Measurements from ENCODE around the gene BBIP1.
"Not testable (repeated sequence)": the region's sequence is repeated elsewhere in the genome, so short reads cannot be mapped to it uniquely, and the experiment has no call there.

Gene BBIP1

DNA sequence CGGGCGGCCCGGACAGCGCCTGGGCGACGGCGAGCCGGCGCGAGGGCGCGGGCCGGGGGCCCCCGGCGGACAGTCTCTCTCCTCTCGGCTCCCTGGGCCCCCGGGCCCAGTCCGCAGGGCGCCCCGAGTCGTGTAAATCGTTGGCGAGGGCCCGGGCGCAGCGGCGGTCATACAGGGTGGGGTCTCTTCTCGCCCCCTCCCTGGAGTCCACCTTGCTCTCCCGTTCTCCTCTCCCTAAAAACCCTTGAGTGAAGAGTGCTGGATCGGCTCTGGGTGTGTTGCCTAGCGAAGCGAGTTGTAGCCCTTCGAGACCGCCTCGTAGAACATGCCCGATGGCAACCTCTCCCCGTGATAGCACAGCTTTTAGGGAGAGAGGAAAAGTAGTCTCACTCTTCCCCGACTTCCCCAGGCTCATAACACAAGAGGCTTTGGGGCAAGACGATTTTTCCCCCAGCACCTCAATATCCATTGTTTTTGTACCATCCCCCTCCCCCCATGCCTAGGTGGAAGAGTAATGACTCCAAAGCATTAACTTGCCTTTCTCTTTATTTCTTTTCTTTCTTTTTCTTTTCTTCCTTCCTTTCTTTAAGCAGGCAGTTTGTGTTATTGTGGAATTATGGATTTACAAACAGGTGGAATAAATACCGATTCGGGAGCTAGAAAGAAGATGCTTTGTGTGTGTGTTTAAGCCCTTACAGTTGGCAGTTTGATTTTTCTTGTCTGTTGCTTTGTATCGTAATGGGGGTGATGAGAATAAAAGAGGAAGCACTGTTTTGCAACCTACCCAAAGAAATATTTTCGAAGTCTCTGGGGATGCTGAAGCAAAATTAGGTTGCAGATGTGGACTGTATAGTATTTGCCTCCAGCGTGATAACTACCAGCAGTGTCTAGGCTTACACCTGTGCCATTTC, 1.2 kb upstream of the BBIP1 start:
- DNase-seq = peak; percentile 62

DNA sequence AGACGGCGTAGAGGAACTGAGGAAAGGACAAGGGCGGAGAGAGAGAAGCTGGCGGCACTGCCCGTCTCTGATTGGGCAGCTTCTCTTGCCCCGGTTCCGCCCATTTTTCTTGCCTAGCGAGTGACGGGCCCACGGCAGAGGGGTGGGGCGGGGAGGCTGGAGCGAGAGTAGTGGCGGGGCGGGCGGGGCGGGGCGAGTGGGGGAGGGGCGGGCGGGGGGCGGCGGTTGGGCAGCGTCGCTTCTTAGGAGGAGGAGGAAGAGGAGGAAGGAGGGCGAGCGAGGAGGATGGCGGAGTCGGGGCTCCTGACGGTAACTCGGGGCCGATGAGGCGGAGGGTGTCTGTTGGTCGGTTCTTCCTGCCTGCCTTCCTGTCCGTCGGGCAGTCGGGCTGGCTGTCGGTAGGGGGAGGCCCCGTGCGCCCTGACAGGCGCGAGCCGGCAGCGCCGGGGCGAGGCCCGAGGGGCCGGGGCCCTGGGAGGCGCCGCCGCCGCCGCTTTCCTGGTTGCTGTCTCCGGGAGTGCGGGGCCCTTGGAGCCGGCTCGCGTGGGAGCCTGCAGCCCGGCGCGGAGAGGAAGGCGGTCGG, 460 bp upstream of the BBIP1 start, which contains the start of gene SHOC2:
TSS of gene SHOC2 (plus strand) at position 256 of the 583 bp plus-strand sequence. CDS start 44,755 bp downstream, outside the sequence.
- DNase-seq = peak; percentile 100

GRCh38 chr10:110918269-110918642, 724 bp downstream of the BBIP1 start:
- DNase-seq = peak; percentile 93

DNA sequence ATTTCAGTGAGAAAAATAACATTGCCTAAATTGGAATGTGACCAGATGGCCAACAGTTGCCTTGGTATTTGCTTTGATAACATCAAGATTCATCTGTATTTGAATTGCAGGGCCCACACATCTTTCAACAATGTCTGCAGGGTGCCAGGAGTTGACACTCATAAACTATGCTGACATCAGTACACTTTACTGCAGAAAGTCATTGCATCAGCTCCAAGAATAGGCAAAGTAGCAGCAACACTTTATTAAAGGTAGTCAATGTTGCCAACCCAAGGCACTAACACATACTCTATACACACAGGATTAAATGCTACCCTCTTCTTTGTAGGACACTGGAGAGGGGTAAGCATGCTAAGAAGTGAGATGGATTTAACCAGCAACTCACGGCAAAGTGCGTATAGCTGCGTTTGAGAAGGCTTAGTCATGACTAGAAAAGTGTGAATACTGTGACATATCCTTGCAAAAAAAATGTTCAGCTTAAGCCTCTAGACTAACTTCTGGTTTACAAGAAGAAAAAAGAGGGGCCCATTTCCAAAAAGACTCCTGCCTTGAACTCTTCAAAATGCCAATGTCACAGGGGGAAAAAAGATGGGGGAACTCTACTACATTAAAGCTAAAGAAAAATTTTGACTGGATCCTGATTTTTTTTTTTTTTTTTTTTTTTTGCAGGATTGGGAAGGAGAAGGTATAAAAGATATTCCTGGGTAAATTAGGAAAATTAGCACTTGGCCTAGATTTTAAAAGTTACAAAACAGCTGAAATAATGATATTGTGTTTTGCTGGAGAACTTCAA, 2.2 kb downstream of the BBIP1 start:
- no peak for DNase-seq

DNA sequence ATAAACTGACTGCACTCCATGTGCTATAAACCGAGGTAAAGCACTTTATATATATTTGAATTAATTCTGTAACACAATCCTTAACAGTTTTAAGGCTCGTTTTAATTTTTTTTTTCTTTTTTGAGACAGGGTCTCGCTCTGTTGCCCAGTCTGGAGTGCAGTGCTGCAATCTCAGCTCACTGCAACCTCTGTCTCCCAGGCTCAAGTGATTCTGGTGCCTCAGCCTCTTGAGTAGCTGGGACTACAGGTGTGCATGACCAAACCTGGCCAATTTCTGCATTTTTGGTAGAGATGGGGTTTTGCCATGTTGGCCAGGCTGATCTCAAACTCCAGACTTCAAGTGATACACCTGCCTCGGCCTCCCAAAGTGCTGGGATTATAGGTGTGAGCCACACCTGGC, 3.4 kb downstream of the BBIP1 start:
- DNase-seq = not testable (repeated sequence)

- DNase-seq = no peak
Measured at GRCh38 chr10:110915035-110915434, 3.9 kb downstream of the BBIP1 start.

DNA sequence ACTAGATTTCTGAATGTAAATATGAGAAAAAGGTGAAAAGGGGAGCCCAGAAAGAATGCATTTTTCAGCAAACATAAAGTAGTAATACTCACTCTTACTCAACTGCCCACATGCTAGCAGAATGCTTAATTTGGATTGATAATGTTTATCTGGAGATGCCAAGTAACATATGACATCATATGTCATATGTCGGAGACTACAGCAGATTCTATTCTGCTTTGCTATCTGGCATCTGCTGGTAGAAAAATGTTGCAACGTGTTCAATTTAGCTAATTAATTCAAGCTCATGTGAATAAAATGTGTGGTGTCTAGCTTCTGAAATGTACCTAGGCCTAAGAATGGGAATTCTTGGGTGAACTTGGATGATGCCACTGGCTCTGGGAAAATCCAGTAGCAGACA, 4.5 kb downstream of the BBIP1 start:
- DNase-seq = no peak

DNA sequence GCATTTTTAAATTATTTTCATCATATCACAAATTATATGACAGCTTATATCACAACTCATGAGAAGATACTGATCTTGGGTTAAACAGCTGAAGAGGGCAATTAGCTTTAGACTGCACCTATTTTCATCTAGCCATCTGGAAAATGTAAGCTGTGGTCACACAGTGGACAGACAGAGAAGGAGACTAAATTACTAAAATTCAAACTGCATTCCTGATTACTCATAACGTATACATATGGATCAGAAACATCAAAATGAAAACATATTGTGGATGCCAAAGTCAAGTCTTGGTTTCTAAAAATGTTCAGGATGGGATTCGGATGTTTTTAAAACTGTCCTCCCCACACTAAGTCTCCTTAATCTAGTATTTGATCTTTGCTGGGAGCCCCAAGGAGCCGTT, 6.6 kb downstream of the BBIP1 start:
- DNase-seq = no peak

DNA sequence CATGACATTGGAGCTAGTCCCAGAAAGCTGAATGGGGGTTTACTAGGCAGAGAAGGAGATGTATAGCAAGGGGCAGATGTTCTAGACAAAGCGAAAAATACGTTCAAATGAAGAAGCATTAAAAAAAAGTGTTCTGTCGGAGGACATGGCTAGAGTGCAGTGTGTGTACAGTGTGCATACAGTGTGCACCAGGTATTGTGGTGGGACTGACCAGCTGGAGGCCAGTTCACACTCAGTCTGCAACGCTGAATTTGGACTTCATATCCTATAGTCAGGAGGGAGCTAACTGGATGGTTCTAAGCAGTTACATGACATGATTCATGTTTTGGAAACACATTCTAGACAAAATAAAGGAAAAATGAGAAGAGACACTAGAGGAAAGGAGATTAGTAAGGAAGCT, 8.8 kb downstream of the BBIP1 start:
- no peak for DNase-seq

DNA sequence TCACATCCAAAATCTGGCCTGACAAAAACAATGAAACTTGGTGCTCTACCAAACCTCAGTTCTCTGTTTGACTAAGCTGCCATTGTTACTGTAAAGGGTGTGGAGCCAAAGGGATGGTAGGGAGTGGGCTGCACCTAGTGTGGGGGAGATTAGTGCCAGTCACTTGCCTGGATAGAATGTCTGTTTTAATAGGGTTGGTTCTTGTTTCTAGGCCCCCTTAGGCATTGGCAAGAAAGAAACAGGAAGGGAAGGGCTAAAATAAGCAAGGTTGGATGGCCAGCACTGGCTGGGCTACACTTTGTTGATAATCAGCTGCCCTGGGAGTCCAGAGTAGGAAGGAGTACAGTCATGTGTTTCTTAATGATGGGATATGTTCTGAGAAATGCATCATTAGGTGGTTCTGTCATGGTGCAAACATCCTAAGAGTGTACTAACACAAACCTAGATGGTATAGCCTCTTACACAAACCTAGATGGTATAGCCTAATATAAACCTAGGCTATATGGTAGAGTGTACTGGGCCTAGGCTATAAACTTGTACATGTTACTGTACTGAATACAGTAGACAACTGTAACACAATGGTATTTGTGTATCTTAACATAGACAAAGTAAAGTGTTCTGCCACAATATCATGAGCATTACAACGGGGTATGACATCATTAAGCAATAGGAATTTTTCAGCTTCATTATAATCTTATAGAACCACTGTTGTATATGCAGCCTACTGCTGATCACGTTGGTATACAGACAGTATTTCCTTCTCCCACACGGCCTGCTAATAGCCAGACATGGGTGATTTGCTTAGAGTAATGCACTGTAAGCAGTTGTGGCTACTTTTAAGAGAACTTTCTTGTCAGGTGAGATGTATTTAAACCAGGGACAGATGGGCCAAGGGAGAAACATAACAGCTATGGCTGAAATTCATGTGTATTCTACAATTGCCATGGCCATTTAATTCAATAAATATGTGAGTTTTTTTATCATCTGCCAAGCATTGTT, 15.4 kb downstream of the BBIP1 start:
- DNase-seq = no peak

DNA sequence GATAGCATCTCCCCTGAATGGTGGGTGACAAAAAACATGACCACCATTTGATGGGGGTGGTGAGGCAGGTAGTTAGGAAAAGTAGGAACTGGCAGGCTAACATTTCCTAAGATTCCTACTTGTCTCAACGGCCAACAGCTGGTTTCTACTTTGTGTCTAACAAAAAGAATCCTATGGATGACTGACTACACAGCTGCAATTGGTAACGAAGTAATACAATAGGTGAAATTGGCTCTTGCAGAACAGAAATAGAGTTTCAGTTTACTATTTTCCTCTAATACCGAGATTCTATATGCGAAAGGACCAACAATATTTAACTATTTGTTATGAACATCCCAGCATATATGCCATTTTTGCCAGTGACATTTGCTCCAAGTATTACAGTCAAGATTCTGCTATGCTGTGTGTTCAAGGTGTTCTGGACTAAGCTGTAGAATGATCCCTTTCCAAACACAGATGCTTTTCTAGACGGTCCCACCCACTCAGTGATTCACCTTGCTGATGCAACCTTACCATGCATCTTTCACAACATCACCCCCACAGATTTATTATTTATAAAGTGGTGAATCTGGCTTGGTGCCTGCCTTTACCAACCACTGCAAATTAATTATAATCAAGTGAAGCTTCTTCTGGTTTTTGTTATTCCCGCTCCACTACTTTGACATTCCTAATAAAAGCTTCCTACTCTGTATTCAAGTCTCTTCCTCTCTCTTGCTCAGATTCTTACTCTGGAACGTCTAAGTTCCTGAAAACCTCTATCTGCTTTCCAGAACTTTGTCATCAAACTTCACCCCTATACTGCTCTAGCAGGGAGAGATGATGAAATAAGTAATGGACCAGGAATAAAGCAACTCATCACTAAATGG, 16.8 kb downstream of the BBIP1 start:
- no peak for DNase-seq

GRCh38 chr10:110900983-110901382, 18.0 kb downstream of the BBIP1 start:
- no peak for DNase-seq

- no peak for DNase-seq
Measured at GRCh38 chr10:110898391-110898790, 20.6 kb downstream of the BBIP1 start.

DNA sequence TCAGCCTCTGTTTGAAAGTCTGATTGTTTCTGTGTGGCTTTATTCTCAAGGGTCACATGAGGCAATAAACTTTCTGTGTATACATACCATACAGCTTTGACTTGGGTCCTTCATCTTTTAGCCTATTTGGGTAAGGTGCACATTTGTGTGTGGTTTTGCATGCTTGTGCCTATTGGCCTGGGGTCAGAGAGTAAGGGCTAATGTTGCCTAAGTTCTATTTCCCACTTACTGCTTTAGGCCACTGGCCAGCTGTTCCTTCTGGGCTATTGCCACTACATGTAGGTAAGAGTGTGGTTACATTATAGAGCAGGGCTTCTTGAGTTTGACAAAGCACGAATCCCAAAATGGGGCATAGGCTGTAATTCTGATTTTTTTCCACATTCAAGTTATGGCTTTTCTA, 21.8 kb downstream of the BBIP1 start:
- DNase-seq = no peak

GRCh38 chr10:110893559-110894179, 25.3 kb downstream of the BBIP1 start:
- peak; percentile 33 for DNase-seq

DNA sequence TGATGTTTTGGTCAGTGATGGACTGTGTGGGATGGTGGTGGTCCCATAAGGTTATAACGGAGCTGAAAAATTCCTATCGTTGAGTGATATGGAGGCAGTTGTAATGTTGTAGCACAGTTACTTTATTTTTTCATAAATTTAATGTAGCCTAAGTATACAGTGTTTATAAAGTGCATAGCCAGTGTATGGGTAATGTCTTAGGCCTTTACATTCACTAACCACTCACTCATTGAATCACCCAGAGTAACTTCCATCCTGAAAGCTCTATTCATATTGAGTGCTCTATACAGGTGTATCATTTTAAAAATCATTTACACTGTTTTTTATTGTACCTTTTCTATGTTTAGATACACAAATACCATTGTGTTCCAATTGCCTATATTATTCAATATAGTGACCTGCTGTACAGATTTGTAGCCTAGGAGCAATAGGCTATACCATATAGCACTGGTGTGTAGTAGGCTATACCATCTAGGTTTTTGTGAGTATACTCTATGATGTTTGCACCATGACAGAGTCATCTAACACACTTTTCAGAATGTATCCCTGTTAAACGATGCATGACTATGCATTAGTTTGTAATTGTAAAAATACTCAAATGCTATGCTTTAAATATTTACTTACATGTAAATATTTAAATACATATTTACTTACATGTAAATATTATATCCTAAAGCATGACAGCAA, 26.2 kb downstream of the BBIP1 start:
- DNase-seq = no peak

DNA sequence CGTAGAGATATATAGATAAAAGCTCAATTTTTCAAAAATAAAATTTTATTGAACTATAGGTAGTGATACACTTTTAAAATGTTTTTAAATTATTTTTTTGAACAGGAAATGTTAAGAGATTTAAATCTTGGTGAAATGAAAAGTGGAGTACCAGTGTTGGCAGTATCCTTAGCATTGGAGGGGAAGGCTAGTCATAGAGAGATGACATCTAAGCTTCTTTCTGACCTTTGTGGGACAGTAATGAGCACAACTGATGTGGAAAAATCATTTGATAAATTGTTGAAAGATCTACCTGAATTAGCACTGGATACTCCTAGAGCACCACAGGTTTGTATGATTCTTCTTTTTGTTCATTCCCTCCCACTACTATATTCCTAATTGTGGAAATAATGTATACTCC, 31.4 kb downstream of the BBIP1 start:
- no peak for DNase-seq

GRCh38 chr10:110885932-110886674, 32.9 kb downstream of the BBIP1 start:
- no peak for DNase-seq

DNA sequence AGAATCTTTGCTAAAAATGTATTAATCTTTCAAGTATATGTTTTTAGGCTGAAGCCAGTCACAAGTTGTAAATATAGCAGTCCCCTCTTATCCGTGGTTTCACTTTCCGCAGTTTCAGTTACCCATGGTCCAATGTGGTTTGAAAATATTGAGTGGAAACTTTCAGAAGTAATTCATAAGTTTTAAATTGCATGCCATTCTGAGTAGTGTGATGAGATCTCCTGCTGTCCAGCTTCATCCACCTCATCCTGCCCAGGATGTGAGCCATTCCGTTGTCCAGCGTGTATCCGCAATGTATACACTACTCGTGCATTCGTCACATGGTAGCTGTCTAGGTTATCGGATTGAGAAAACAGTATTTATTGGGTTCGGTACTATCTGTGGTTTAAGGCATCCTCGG, 35.1 kb downstream of the BBIP1 start:
- no peak for DNase-seq
